Heart right ventricle (tissue), 16 donors: ENCODE data around the gene SLC5A1. TPM values are rescaled to one million over a fixed set of nuclear protein-coding genes. Genes with fewer than 3 reads are reported as not detected.

Experiments
- ATAC-seq, 8 donors: fragments of 200-7000 bp; cut with Tn5 transposase; one replicate each; pipeline ENCODE4 v1.9.1; 2020; ENCODE audit warnings: mild to moderate bottlenecking in 8 of 8, moderate library complexity in 8 of 8, moderate number of reproducible peaks in 1 of 8
- DNase-seq, 2 donors: peaks; one replicate each; pipeline ENCODE4 v3.0.0-alpha.2; 2020
- H3K27ac ChIP-seq, 10 donors: fragments of 200-600 bp; sonication (generic) in 2 of 10; one replicate each; pipeline versions ENCODE4 v1.5.0 to v1.8.0; 2020 to 2022; ENCODE audit warnings: mild to moderate bottlenecking in 3 of 10
- H3K27me3 ChIP-seq, 7 donors: fragments of 200-600 bp; one replicate each; pipeline ENCODE4 v1.8.0; 2021 to 2022; ENCODE audit warnings: mild to moderate bottlenecking in 2 of 7
- H3K36me3 ChIP-seq, 9 donors: fragments of 200-600 bp; sonication (generic) in 1 of 9; one replicate each; pipeline versions ENCODE4 v1.5.0 to v1.8.0; 2020 to 2022; ENCODE audit warnings: mild to moderate bottlenecking in 2 of 9
- H3K4me1 ChIP-seq, 9 donors: fragments of 200-600 bp; sonication (generic) in 1 of 9; one replicate each; pipeline versions ENCODE4 v1.5.0 to v1.8.0; 2020 to 2022; ENCODE audit warnings: mild to moderate bottlenecking in 4 of 9
- H3K4me3 ChIP-seq, 10 donors: fragments of 200-600 bp; sonication (generic) in 2 of 10; one replicate each; pipeline versions ENCODE4 v1.5.0 to v1.8.0; 2020 to 2022; ENCODE audit warnings: mild to moderate bottlenecking in 7 of 10, moderate library complexity in 2 of 10
- H3K9me3 ChIP-seq, 11 donors: fragments of 200-600 bp in 10 of 11; sonication (generic) in 2 of 11; one replicate each; pipeline versions ENCODE4 v1.5.0 to v1.8.0; 2013 to 2022; ENCODE audit warnings: mild to moderate bottlenecking in 2 of 11, control low read depth in 1 of 11, moderate library complexity in 1 of 11
- WGBS, 2 donors: extraction: QIAGEN DNeasy Blood & Tissue Kit; methylation state at CpG; one replicate each; pipeline ENCODE4 v1.1.7; 2013; ENCODE audit warnings: inconsistent platforms in 1 of 2; 5-methylcytosine and 5-hydroxymethylcytosine counted together
- intact Hi-C, 10 donors: fragments of 100-400 bp; cut with DNase I; formaldehyde crosslinking; loops; one replicate each; pipeline versions ENCODE4 v1.11.1 to v1.14.2; 2022
- polyA plus RNA-seq, 2 donors: library from polyadenylated mRNA; stranded (reverse); fragments of 200-250 nt; gene quantifications; one replicate each; pipeline ENCODE4 v1.2.3, GENCODE V29; 2013
- total RNA-seq, 10 donors: library from RNA; stranded (reverse); fragmentation: NEBNext Ultra II Directional in 3 of 10; extraction: Animal tissue kit (Norgen Biotek cat#: 25700) in 3 of 10; gene quantifications; one replicate each; pipeline versions ENCODE4 v1.2.1 to v1.2.4, GENCODE V29; 2021 to 2023
- TF ChIP-seq, protein P1 (sequence below), 9 donors: fragments of 200-600 bp; sonication (generic) in 2 of 9; IDR thresholded peaks; one replicate each; pipeline versions ENCODE4 v1.5.0 to v1.8.0; 2021 to 2022; ENCODE audit warnings: antibody characterized with exemption in 9 of 9, mild to moderate bottlenecking in 5 of 9, moderate library complexity in 1 of 9
- donor health status: Arrhythmogenic right ventricular cardiomyopathy.
- donor health status: ischemic (EF 13 %, LVEDD 7.1; RV severe dilation, severe dysfunction).
- donor health status: healthy with polysubstance abuse.
- donor health status: DM: no; HTN: yes; CAD: no.
- donor health status: DM: no; HTN: no; CAD: no.
- donor health status: ischemic (EF 25% LVEDD 6.9; RV normal size, moderate dysfunction).
- donor health status: ischemic (EF 25% LVEDD 5.7; RV mildly dilated, moderate dysfunction).
- donor health status: healthy.
- donor health status: DM: yes; HTN: yes; CAD: no.
- donor health status: Ischemic cardiomyopathy.
- donor health status: ischemic (EF 35%, LVEDD 5.7; RV mildly dilated, moderate dysfunction).
- donor health status: nonischemic (EF 11% LVEDD 7.7; RV severe dilation, severe dysfunction).
- donor health status: DM: yes; HTN: yes; CAD: no.
- donor health status: PGD.
- donor health status: ischemic (EF 29% LVEDD 5.4; RV normal size, mild dysfunction).
- donor health status: nonischemic (EF 23%, LVEDD 6.1; RV moderate dilation, normal function).

The SLC5A1 gene
- total and polyA plus RNA-seq, 12 donors = 12.2 to 186 (median 87.9) TPM

DNA sequence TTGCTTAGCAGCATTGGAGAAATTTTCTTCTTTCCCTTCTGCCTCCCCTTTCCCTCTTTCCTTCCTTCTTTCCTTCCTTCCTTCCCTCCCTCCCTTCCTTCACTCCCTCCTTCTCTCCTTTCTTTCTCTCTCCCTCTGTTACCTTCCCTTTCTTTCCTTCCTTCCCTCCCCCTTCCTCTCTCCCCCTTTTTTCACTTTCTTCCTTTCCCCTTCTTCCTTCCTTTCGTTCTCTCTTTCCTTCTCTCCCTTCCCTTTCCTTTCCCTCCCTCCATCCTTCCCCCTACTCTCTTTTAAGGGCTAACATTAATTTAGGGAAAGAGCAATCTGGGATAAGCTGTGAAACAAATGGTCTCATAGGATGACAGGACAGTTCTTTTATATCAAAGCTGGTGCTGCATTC lies 34.1 kb downstream of the SLC5A1 start:
- peaks cover 0 to 10% (median 0%) of the 10 kb centered on the region in 7 donors for H3K27me3 ChIP-seq
- ATAC-seq (no peak), DNase-seq (no peak)
- H3K27ac ChIP-seq = peak overlapping the region in 3 of 10 donors; percentile 17 to 38 (median 23)
- WGBS, 2 donors = 17 to 51% methylated on average over 1 of the region's 1 CpG
- H3K4me3 ChIP-seq = no peak overlapping the region
- TF ChIP-seq, protein P1, sequence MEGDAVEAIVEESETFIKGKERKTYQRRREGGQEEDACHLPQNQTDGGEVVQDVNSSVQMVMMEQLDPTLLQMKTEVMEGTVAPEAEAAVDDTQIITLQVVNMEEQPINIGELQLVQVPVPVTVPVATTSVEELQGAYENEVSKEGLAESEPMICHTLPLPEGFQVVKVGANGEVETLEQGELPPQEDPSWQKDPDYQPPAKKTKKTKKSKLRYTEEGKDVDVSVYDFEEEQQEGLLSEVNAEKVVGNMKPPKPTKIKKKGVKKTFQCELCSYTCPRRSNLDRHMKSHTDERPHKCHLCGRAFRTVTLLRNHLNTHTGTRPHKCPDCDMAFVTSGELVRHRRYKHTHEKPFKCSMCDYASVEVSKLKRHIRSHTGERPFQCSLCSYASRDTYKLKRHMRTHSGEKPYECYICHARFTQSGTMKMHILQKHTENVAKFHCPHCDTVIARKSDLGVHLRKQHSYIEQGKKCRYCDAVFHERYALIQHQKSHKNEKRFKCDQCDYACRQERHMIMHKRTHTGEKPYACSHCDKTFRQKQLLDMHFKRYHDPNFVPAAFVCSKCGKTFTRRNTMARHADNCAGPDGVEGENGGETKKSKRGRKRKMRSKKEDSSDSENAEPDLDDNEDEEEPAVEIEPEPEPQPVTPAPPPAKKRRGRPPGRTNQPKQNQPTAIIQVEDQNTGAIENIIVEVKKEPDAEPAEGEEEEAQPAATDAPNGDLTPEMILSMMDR (IDR thresholded peaks at IDR 0.05) = no peak
- no peaks in the 10 kb centered on the region for H3K9me3 ChIP-seq
- peaks cover 0 to 14% (median 0%) of the 10 kb centered on the region in 9 donors for H3K36me3 ChIP-seq
- intact Hi-C loops = no loop called here
- H3K4me1 ChIP-seq = peaks cover 0 to 43% (median 37%) of the 10 kb centered on the region in 9 donors

DNA sequence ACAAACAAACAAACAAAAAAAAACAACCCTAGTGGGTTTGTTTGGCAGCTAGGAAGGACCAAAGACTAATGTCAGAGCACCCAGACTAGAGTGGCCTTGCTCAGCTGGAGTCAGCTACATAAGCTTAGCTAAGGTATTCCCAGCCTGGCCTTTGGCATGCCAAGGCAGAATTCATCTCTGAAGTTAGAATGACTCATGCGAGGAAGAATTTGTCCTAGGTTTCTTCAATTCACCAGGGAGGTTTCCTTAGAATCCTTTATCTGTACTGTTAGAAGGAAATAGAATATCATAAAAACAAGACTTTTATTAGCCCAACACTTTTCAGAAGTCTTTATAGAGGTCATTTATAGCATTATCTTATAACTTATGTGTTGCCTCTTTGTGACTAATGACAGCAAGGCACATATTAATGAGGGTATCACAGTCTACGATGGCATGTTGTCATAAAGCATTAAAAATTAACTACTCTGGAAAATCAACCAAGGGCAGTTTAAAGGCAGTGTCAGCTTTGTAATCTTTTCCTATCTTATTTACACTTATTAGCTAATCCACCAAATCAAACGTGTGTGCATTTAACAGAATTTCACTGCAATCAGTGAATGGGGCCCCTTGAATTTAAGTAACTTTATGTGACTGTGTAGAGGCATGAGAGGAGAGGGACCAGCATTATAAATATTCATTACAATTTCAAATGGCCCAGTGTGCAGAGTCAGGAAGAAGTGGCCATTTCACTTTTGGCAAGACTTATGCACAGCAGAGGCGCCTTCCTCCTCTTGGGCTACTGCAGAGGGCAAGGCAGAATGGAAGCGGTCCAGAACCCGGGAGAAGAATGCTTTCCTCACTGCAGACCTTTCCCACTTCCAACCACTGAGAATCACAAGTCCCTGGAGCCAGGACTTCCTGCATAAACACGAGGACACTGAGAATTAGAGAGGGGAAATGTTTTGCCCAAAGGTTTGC lies 36.3 kb downstream of the SLC5A1 start:
- intact Hi-C loops = loop anchor here (2.0 to 5.0 kb wide), 3 partner anchors 101 to 103 kb away; no protein-coding TSS in a partner anchor
- WGBS, 2 donors = 22 to 23% methylated on average over 7 of the region's 7 CpGs
- no peak for DNase-seq
- peak in 6 of 8 donors; percentile 30 to 70 (median 46) for ATAC-seq
- Histone ChIP-seq H3K9me3 (no peaks in the 10 kb centered on the region), H3K27me3 (peaks cover 0 to 5% (median 0%) of the 10 kb centered on the region in 7 donors), H3K27ac (peak overlapping the region in 2 of 10 donors; percentile 22 to 49), H3K36me3 (peaks cover 0 to 4% (median 0%) of the 10 kb centered on the region in 9 donors), H3K4me1 (peaks cover 0 to 43% (median 37%) of the 10 kb centered on the region in 9 donors), H3K4me3 (no peak overlapping the region)
- TF ChIP-seq, protein P1 (IDR thresholded peaks at IDR 0.05) = no peak

DNA sequence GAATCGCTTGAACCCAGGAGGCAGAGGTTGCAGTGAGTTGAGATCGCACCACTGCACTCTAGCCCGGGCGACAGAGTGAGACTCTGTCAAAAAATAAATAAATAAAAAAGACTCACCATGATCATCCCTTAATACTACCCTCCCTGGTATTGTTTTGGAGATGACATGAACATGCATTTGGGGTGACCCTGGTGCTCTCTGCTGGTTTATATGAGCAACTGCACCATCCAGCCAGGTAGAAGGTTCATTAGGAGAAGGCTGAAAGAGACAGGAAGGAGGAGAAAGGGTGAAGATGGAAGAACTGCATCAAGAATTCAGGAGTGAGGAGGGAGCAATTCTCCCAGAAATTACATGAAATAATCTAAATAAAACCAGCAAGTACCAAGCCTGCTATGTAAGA lies 37.8 kb downstream of the SLC5A1 start:
- Histone ChIP-seq H3K36me3 (peaks cover 0 to 10% (median 0%) of the 10 kb centered on the region in 9 donors), H3K4me3 (no peak overlapping the region), H3K4me1 (peaks cover 0 to 40% (median 36%) of the 10 kb centered on the region in 9 donors), H3K27ac (no peak overlapping the region), H3K27me3 (no peaks in the 10 kb centered on the region), H3K9me3 (no peaks in the 10 kb centered on the region)
- ATAC-seq (peak in 7 of 8 donors; percentile 42 to 78 (median 58)), DNase-seq (no peak)
- TF ChIP-seq, protein P1 (IDR thresholded peaks at IDR 0.05) = peak in 8 of 9 donors; percentile 27 to 68 (median 64)
- intact Hi-C loops = loop anchor here (2.0 to 5.0 kb wide), 3 partner anchors 102 to 104 kb away; no protein-coding TSS in a partner anchor
- 85 to 86% methylated on average over 4 of the region's 4 CpGs for WGBS, 2 donors

DNA sequence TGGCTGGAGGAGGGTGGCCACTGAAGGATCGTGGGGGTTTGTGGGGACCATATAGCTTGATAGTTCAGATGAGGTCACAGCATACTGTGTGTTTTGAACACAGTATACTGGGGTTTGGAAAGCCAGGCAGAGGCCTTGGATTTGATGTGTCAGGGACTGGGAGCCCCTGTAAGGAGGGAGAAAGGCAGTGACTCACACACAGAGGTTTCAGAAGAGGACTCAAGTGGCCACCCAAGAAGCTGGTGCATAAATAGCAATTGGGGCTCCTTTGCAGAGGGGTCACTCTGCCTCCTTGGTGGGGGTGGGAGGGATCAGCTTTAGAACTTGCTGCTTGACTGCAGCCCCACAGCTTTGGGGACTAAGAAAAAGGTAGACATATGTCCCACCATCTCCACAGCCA lies 39.3 kb downstream of the SLC5A1 start:
- H3K4me1 ChIP-seq = peaks cover 0 to 37% (median 25%) of the 10 kb centered on the region in 9 donors
- H3K27ac ChIP-seq = no peak overlapping the region
- H3K27me3 ChIP-seq = peaks cover 0 to 5% (median 0%) of the 10 kb centered on the region in 7 donors
- TF ChIP-seq, protein P1 (IDR thresholded peaks at IDR 0.05) = no peak
- peaks cover 0 to 10% (median 0%) of the 10 kb centered on the region in 9 donors for H3K36me3 ChIP-seq
- H3K4me3 ChIP-seq = no peak overlapping the region
- WGBS, 2 donors = 63 to 91% methylated on average over 1 of the region's 1 CpG
- ATAC-seq (no peak), DNase-seq (no peak)
- intact Hi-C loops = loop anchor here in 6 of 10 donors (5.0 kb wide), 1 partner anchor 105 kb away; no protein-coding TSS in a partner anchor
- H3K9me3 ChIP-seq = no peaks in the 10 kb centered on the region
